Omental fat pad (tissue), 4 donors: ENCODE data around the gene BANP. TPM values are rescaled to one million over a fixed set of nuclear protein-coding genes. Genes with fewer than 3 reads are reported as not detected.
"Not testable (repeated sequence)": the region's sequence is repeated elsewhere in the genome, so short reads cannot be mapped to it uniquely, and the experiment has no call there.

Experiments
- ATAC-seq: fragments of 150-250 bp; one replicate; pipeline ENCODE4 v1.9.1; 2016; ENCODE audit warnings: mild to moderate bottlenecking, moderate library complexity; ENCODE audit not compliant: low FRiP score
- DNase-seq: peaks from one replicate; pipeline ENCODE4 v3.0.0-alpha.2; 2019; ENCODE audit warnings: low spot score
- CTCF ChIP-seq, 3 donors: fragments of 450-650 bp; IDR thresholded peaks; one replicate each; pipeline ENCODE4 v1.5.1; 2016 to 2017; ENCODE audit warnings: antibody characterized with exemption in 3 of 3, mild to moderate bottlenecking in 3 of 3, moderate library complexity in 2 of 3
- total RNA-seq, 4 donors: library from RNA; depleted of rRNA; stranded (reverse); fragments of >200 nt; gene quantifications; one replicate each; pipeline ENCODE4 v1.1.0, GENCODE V29; 2016

Gene BANP
- total RNA-seq, 4 donors from 2014 or later, result 20.5 to 35.8 (median 24.6) TPM

- no peak for ATAC-seq
Observed at GRCh38 chr16:87933140-87933495, 18.1 kb upstream of the BANP start.

GRCh38 chr16:87934752-87935425 is 16.3 kb upstream of the BANP start:
- ATAC-seq, DNase-seq: not testable (repeated sequence)

More at GRCh38 chr16:87933140-87933495, 18.1 kb upstream of the BANP start:
- no peak for TF ChIP-seq CTCF (IDR thresholded peaks at IDR 0.05)
- DNase-seq, result no peak

- not testable (repeated sequence) for DNase-seq, ATAC-seq
Observed at GRCh38 chr16:87936016-87936374, 15.2 kb upstream of the BANP start.

- no peak for TF ChIP-seq CTCF (IDR thresholded peaks at IDR 0.05)
- DNase-seq, result no peak
- ATAC-seq, result no peak
Observed at GRCh38 chr16:87936375-87937230, 14.6 kb upstream of the BANP start, which contains the start of gene CA5A. TSS of gene CA5A (minus strand) at chr16:87936529. CDS start at chr16:87936450, 79 bp downstream.

GRCh38 chr16:87937231-87937542 is 14.0 kb upstream of the BANP start:
- not testable (repeated sequence) for DNase-seq, ATAC-seq

GRCh38 chr16:87938412-87938949 is 12.8 kb upstream of the BANP start:
- ATAC-seq, result no peak
- no peak for DNase-seq
- TF ChIP-seq CTCF (IDR thresholded peaks at IDR 0.05), result no peak

GRCh38 chr16:87939562-87940423 is 11.4 kb upstream of the BANP start:
- no peak for TF ChIP-seq CTCF (IDR thresholded peaks at IDR 0.05)
- DNase-seq, result no peak
- no peak for ATAC-seq

GRCh38 chr16:87942680-87943079 is 8.6 kb upstream of the BANP start:
- DNase-seq (no peak), ATAC-seq (no peak)
- TF ChIP-seq CTCF (IDR thresholded peaks at IDR 0.05), result no peak
